Neuronal stem cell (in vitro differentiated cells): ENCODE measurements around the gene KRT2.

ENCODE experiments used
- DNase-seq: peaks from one replicate; pipeline ENCODE4 v3.0.0-alpha.2; 2013; ENCODE audit warnings: low spot score
- H2AFZ ChIP-seq: one replicate; pipeline ENCODE4 v1.6.1; 2013; ENCODE audit warnings: mild to moderate bottlenecking, low read length, inconsistent platforms
- H2AK5ac ChIP-seq: 2 replicates; pipeline ENCODE4 v1.6.1; 2013; ENCODE audit warnings: low read depth, mild to moderate bottlenecking, inconsistent platforms, low read length, moderate library complexity, mixed read lengths
- H2BK120ac ChIP-seq: 2 replicates; pipeline ENCODE4 v1.6.1; 2013; ENCODE audit warnings: low read depth, mild to moderate bottlenecking, inconsistent platforms, low read length, moderate library complexity, mixed read lengths
- H2BK12ac ChIP-seq: one replicate; pipeline ENCODE4 v1.6.1; 2013; ENCODE audit warnings: low read length, inconsistent platforms
- H2BK15ac ChIP-seq: 2 replicates; pipeline ENCODE4 v1.6.1; 2013; ENCODE audit warnings: mild to moderate bottlenecking, low read length, inconsistent platforms, mixed read lengths
- H2BK5ac ChIP-seq: one replicate; pipeline ENCODE4 v1.6.1; 2013; ENCODE audit warnings: inconsistent platforms, mild to moderate bottlenecking, low read length, moderate library complexity
- H3K14ac ChIP-seq: one replicate; pipeline ENCODE4 v1.6.1; 2013; ENCODE audit warnings: low read length, inconsistent platforms
- H3K18ac ChIP-seq: 2 replicates; pipeline ENCODE4 v1.6.1; 2013; ENCODE audit warnings: low read length, inconsistent platforms
- H3K23ac ChIP-seq: 2 replicates; pipeline ENCODE4 v1.6.1; 2013; ENCODE audit warnings: low read depth, mild to moderate bottlenecking, mixed read lengths, low read length, inconsistent platforms; ENCODE audit not compliant: poor library complexity
- H3K27ac ChIP-seq: replicated peaks from 3 replicates; pipeline ENCODE4 v1.5.1; 2013; ENCODE audit warnings: low read length, inconsistent platforms
- H3K27me3 ChIP-seq, 3 experiments: 2 replicates each; pipeline ENCODE4 v1.6.1; 2013; ENCODE audit warnings: low read length in 3 of 3, mild to moderate bottlenecking in 2 of 3, inconsistent platforms in 1 of 3, low read depth in 1 of 3, mixed read lengths in 1 of 3, moderate library complexity in 1 of 3; ENCODE audit not compliant: control insufficient read depth in 3 of 3, insufficient read depth in 3 of 3
- H3K36me3 ChIP-seq, 2 donors: replicated peaks in 1 of 2; 2 replicates each; pipeline ENCODE4 v1.6.1; 2013; ENCODE audit warnings: low read length in 2 of 2; ENCODE audit not compliant: control insufficient read depth in 2 of 2, insufficient read depth in 2 of 2
- H3K4ac ChIP-seq: 2 replicates; pipeline ENCODE4 v1.6.1; 2013; ENCODE audit warnings: inconsistent platforms, mild to moderate bottlenecking, low read length, moderate library complexity
- H3K4me1 ChIP-seq, 2 donors: 1 replicate in 1 of 2; 2 replicates in 1 of 2; pipeline ENCODE4 v1.6.1; 2013; ENCODE audit warnings: low read length in 2 of 2, low read depth in 1 of 2; ENCODE audit not compliant: control insufficient read depth in 2 of 2, insufficient read depth in 1 of 2
- H3K4me2 ChIP-seq: one replicate; pipeline ENCODE4 v1.6.1; 2013; ENCODE audit warnings: mild to moderate bottlenecking, low read length, inconsistent platforms; ENCODE audit not compliant: insufficient read depth, poor library complexity, severe bottlenecking
- H3K4me3 ChIP-seq, 2 donors: 2 replicates each; pipeline ENCODE4 v1.5.1; 2013; ENCODE audit warnings: low read length in 2 of 2, mild to moderate bottlenecking in 2 of 2, inconsistent platforms in 1 of 2, moderate library complexity in 1 of 2
- H3K79me1 ChIP-seq: one replicate; pipeline ENCODE4 v1.6.1; 2013; ENCODE audit warnings: low read depth, mild to moderate bottlenecking, inconsistent platforms, low read length, moderate library complexity
- H3K9ac ChIP-seq: one replicate; pipeline ENCODE4 v1.6.1; 2013; ENCODE audit warnings: mild to moderate bottlenecking, low read depth, low read length, inconsistent platforms; ENCODE audit not compliant: poor library complexity
- H3K9me3 ChIP-seq, 2 donors: replicated peaks in 1 of 2; 2 replicates each; pipeline versions ENCODE3 to v1.6.1; 2013; ENCODE audit warnings: low read length in 2 of 2, mild to moderate bottlenecking in 2 of 2, inconsistent platforms in 1 of 2, low read depth in 1 of 2, mixed read lengths in 1 of 2, moderate library complexity in 1 of 2; ENCODE audit not compliant: control insufficient read depth in 2 of 2, insufficient read depth in 1 of 2
- H4K8ac ChIP-seq: one replicate; pipeline ENCODE4 v1.6.1; 2013; ENCODE audit warnings: low read depth, mild to moderate bottlenecking, inconsistent platforms, low read length, moderate library complexity
- H4K91ac ChIP-seq: one replicate; pipeline ENCODE4 v1.6.1; 2013; ENCODE audit warnings: low read length, low read depth, mild to moderate bottlenecking, inconsistent platforms; ENCODE audit not compliant: poor library complexity
- WGBS, 2 donors: extraction: QIAGEN DNeasy Blood & Tissue Kit; methylation state at CpG; one replicate each; pipeline ENCODE4 v1.1.7; 2013; ENCODE audit warnings: missing lambda C conversion rate in 2 of 2, mixed read lengths in 1 of 2; ENCODE audit not compliant: insufficient read length in 2 of 2, insufficient replicate concordance in 1 of 2; ENCODE audit errors: extremely low coverage in 2 of 2; 5-methylcytosine and 5-hydroxymethylcytosine counted together

KRT2 gene

DNA sequence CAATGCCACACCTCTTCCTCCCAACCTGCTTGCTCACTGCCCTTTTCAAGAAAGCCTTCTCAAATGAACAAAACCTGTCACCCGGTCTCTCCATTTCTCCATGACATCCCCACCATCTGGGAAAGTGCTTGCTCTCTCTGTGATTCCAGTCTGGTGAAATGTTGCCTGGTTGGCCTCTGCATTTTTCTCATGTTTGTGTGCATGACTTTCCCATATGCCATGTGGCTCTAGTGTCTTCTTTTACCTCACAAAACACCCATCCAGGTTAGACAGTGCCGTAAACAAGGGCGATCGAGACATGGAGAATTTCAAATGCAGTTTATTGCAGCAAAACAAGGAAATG lies 22.4 kb upstream of the KRT2 start:
- Histone ChIP-seq H2AK5ac (no peak overlapping the region), H3K9ac (no peak overlapping the region), H3K18ac (no peak overlapping the region), H2BK12ac (no peak overlapping the region), H3K36me3 (no peaks in the 10 kb centered on the region), H3K4me1 (peaks cover 0 to 5% of the 10 kb centered on the region in 2 donors), H3K9me3 (no peaks in the 10 kb centered on the region), H2BK15ac (no peak overlapping the region), H3K4me2 (no peak overlapping the region), H4K91ac (no peak overlapping the region), H3K4me3 (no peak overlapping the region), H2BK120ac (no peak overlapping the region), H4K8ac (no peak overlapping the region), H3K27ac (no peak overlapping the region), H3K79me1 (no peaks in the 10 kb centered on the region), H2BK5ac (no peak overlapping the region), H3K14ac (no peak overlapping the region), H2AFZ (no peak overlapping the region), H3K4ac (no peak overlapping the region), H3K23ac (no peak overlapping the region), H3K27me3 (no peaks in the 10 kb centered on the region)
- WGBS, 2 donors, result no CpG with 5 or more reads among the region's 4 CpGs
- DNase-seq, result no peak

DNA sequence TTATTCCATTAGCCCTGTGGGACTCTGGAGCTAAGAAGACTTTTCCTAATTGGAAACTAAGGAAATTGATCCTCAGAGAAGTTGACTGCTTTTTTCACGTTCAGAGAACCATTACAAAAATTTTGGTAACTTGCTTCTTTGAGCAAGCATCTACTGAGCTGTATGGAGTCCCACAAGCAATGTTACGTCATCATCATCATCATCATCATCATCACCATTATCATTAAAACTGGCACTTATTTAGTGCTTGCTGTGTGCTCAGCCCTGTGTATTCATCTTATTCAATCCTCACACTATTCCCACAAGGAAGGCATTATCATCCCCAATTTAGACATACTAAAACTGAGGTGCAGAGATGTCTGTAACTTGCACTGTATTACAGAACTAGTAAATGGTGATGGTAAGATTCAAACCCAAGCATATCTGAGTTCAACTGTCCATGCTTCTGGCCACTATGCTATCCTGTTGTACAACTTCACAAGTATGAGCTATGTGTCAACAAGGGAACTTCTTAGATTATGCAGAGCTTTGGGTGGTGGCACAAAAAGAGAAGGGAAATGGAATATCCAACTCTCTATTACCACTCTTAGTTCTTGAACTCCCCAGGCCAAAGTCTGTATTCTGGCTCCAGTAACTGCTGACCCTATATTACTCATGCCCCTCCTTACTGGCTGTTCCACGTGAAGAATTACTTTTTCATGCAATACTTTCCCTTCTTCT lies 21.9 kb upstream of the KRT2 start:
- no peak overlapping the region for H2BK12ac ChIP-seq
- no peak overlapping the region for H3K23ac ChIP-seq
- H3K14ac ChIP-seq, result no peak overlapping the region
- no peak overlapping the region for H4K91ac ChIP-seq
- H2AFZ ChIP-seq, result no peak overlapping the region
- DNase-seq, result no peak
- no peak overlapping the region for H3K18ac ChIP-seq
- no peaks in the 10 kb centered on the region for H3K79me1 ChIP-seq
- H3K4me3 ChIP-seq, result no peak overlapping the region
- H4K8ac ChIP-seq, result no peak overlapping the region
- no peaks in the 10 kb centered on the region for H3K9me3 ChIP-seq
- H3K36me3 ChIP-seq, result no peaks in the 10 kb centered on the region
- H2BK15ac ChIP-seq, result no peak overlapping the region
- no peak overlapping the region for H3K4ac ChIP-seq
- no peaks in the 10 kb centered on the region for H3K27me3 ChIP-seq
- peaks cover 0 to 5% of the 10 kb centered on the region in 2 donors for H3K4me1 ChIP-seq
- no CpG with 5 or more reads among the region's 3 CpGs for WGBS, 2 donors
- H2BK120ac ChIP-seq, result no peak overlapping the region
- no peak overlapping the region for H3K4me2 ChIP-seq
- no peak overlapping the region for H2AK5ac ChIP-seq
- H2BK5ac ChIP-seq, result no peak overlapping the region
- no peak overlapping the region for H3K27ac ChIP-seq
- H3K9ac ChIP-seq, result no peak overlapping the region

DNA sequence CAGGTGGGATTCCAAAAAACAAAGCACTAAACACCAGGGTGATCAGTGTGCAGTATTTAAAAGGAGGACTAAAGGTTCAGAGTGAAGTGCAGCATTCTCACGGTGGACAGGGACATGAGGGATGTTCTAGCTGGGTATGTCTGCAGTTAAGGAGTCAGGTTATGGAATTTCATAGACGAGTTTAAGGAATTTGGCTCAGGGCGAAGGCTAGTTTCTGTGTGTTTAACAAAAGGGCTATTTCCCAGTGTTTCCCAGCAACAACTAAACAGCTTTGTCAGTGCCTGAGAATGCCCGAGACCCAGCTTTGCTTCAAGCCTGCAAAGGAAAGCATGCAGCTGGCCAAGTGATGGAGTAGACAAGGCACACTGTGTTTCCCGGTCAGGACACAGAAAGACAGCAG lies 21.2 kb upstream of the KRT2 start:
- H3K4me2 ChIP-seq, result no peak overlapping the region
- H3K14ac ChIP-seq, result no peak overlapping the region
- no peak overlapping the region for H3K23ac ChIP-seq
- H2BK5ac ChIP-seq, result no peak overlapping the region
- H3K18ac ChIP-seq, result no peak overlapping the region
- no peaks in the 10 kb centered on the region for H3K9me3 ChIP-seq
- no peak overlapping the region for H3K27ac ChIP-seq
- H3K4me3 ChIP-seq, result no peak overlapping the region
- no peak for DNase-seq
- H3K79me1 ChIP-seq, result no peaks in the 10 kb centered on the region
- H4K8ac ChIP-seq, result no peak overlapping the region
- H2BK120ac ChIP-seq, result no peak overlapping the region
- H2AFZ ChIP-seq, result no peak overlapping the region
- no peaks in the 10 kb centered on the region for H3K36me3 ChIP-seq
- H3K27me3 ChIP-seq, result no peaks in the 10 kb centered on the region
- no peak overlapping the region for H4K91ac ChIP-seq
- H2AK5ac ChIP-seq, result no peak overlapping the region
- no peak overlapping the region for H3K9ac ChIP-seq
- H2BK12ac ChIP-seq, result no peak overlapping the region
- WGBS, 2 donors, result no CpG with 5 or more reads among the region's 5 CpGs
- no peak overlapping the region for H3K4ac ChIP-seq
- H2BK15ac ChIP-seq, result no peak overlapping the region
- H3K4me1 ChIP-seq, result peaks cover 0 to 5% of the 10 kb centered on the region in 2 donors

DNA sequence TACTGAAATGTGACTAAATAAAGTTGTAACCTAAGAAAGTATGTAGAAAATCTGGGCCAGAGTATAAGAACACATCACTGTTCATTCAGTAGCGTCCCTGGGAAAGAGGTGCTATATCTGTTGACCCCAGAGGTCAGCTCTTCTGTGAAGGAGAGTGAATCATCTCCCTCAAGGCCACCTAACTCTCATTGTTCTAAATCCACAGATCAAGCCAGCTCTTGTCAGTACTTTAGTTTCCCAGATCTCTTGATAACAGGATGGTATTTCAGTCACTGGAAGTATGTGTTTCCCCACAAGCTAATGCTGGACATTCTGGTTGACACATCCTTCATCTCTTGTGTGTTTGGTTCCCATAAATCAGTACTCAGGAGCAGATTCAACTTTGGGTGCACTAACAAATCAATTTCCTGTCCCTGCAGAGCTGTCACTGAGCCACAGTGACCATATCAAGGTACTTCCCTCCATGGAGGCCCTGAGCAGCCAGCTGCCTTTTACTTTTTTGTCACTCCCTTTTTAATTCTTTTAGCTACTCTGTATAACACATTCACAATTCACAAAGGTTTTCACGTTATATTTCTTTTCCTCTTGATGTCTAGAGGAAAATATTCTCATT lies 20.4 kb upstream of the KRT2 start:
- no peaks in the 10 kb centered on the region for H3K36me3 ChIP-seq
- H2AK5ac ChIP-seq, result no peak overlapping the region
- H2BK120ac ChIP-seq, result no peak overlapping the region
- H3K4me3 ChIP-seq, result no peak overlapping the region
- no peak overlapping the region for H3K27ac ChIP-seq
- no peak overlapping the region for H2BK15ac ChIP-seq
- no peak overlapping the region for H2BK5ac ChIP-seq
- H3K4me2 ChIP-seq, result no peak overlapping the region
- H4K8ac ChIP-seq, result no peak overlapping the region
- no peak for DNase-seq
- H3K9ac ChIP-seq, result no peak overlapping the region
- H3K18ac ChIP-seq, result no peak overlapping the region
- H3K23ac ChIP-seq, result no peak overlapping the region
- H3K14ac ChIP-seq, result no peak overlapping the region
- no peak overlapping the region for H2BK12ac ChIP-seq
- no peak overlapping the region for H2AFZ ChIP-seq
- no peaks in the 10 kb centered on the region for H3K79me1 ChIP-seq
- no CpG with 5 or more reads among the region's 2 CpGs for WGBS, 2 donors
- H3K4me1 ChIP-seq, result peaks cover 0 to 5% of the 10 kb centered on the region in 2 donors
- H3K4ac ChIP-seq, result no peak overlapping the region
- no peaks in the 10 kb centered on the region for H3K27me3 ChIP-seq
- H4K91ac ChIP-seq, result no peak overlapping the region
- H3K9me3 ChIP-seq, result no peaks in the 10 kb centered on the region
